Parathyroid adenoma (tissue), 2 donors: ENCODE measurements around the gene BMP6.

Source experiments
- H2AFZ ChIP-seq: fragments of 300-600 bp; sonication (generic); one replicate; pipeline ENCODE4 v1.7.0; 2017; ENCODE audit warnings: antibody characterized with exemption, mild to moderate bottlenecking
- H3K27ac ChIP-seq: fragments of 300-600 bp; sonication (generic); one replicate; pipeline ENCODE4 v1.7.0; 2017
- H3K27me3 ChIP-seq: fragments of 300-600 bp; sonication (generic); one replicate; pipeline ENCODE4 v1.7.0; 2017; ENCODE audit warnings: low read length; ENCODE audit not compliant: control insufficient read depth, insufficient read depth
- H3K36me3 ChIP-seq: fragments of 300-600 bp; sonication (generic); one replicate; pipeline ENCODE4 v1.7.0; 2017; ENCODE audit warnings: low read length; ENCODE audit not compliant: control insufficient read depth, insufficient read depth
- H3K4me1 ChIP-seq: fragments of 300-600 bp; sonication (generic); one replicate; pipeline ENCODE4 v1.7.0; 2017; ENCODE audit warnings: control low read depth
- H3K4me2 ChIP-seq: fragments of 300-600 bp; sonication (generic); one replicate; pipeline ENCODE4 v1.7.0; 2017; ENCODE audit warnings: low read length
- H3K4me3 ChIP-seq: fragments of 300-600 bp; sonication (generic); one replicate; pipeline ENCODE4 v1.7.0; 2017; ENCODE audit warnings: low read depth, low read length
- H3K79me2 ChIP-seq: fragments of 300-600 bp; sonication (generic); one replicate; pipeline ENCODE4 v1.7.0; 2017; ENCODE audit warnings: control low read depth
- H3K9ac ChIP-seq: fragments of 300-600 bp; sonication (generic); one replicate; pipeline ENCODE4 v1.7.0; 2017; ENCODE audit warnings: mild to moderate bottlenecking
- H3K9me3 ChIP-seq: fragments of 300-600 bp; sonication (generic); one replicate; pipeline ENCODE4 v1.7.0; 2017; ENCODE audit warnings: low read length; ENCODE audit not compliant: control insufficient read depth
- CTCF ChIP-seq: fragments of 300-600 bp; sonication (generic); IDR thresholded peaks from one replicate; pipeline ENCODE4 v1.7.0; 2017; ENCODE audit warnings: antibody characterized with exemption, mild to moderate bottlenecking
- donor health status: primary hyperparathyroidism.

Gene BMP6

GRCh38 chr6:7833751-7834070 lies 107.8 kb downstream of the BMP6 start:
- Histone ChIP-seq H2AFZ (no peak overlapping the region), H3K4me3 (no peak overlapping the region), H3K9me3 (no peaks in the 10 kb centered on the region), H3K36me3 (no peaks in the 10 kb centered on the region), H3K79me2 (no peaks in the 10 kb centered on the region), H3K9ac (no peak overlapping the region), H3K27me3 (no peaks in the 10 kb centered on the region), H3K4me2 (no peak overlapping the region), H3K4me1 (no peaks in the 10 kb centered on the region), H3K27ac (no peak overlapping the region)
- no peak for TF ChIP-seq CTCF

GRCh38 chr6:7836371-7837026 lies 110.6 kb downstream of the BMP6 start:
- no peak overlapping the region for H3K4me2 ChIP-seq
- H3K79me2 ChIP-seq: no peaks in the 10 kb centered on the region
- H3K9me3 ChIP-seq: no peaks in the 10 kb centered on the region
- no peak for TF ChIP-seq CTCF
- H2AFZ ChIP-seq: no peak overlapping the region
- H3K27me3 ChIP-seq: no peaks in the 10 kb centered on the region
- H3K9ac ChIP-seq: no peak overlapping the region
- no peak overlapping the region for H3K4me3 ChIP-seq
- H3K36me3 ChIP-seq: no peaks in the 10 kb centered on the region
- no peak overlapping the region for H3K27ac ChIP-seq
- H3K4me1 ChIP-seq: no peaks in the 10 kb centered on the region

- Histone ChIP-seq H3K4me2 (no peak overlapping the region), H2AFZ (no peak overlapping the region), H3K36me3 (no peaks in the 10 kb centered on the region), H3K79me2 (no peaks in the 10 kb centered on the region), H3K27me3 (no peaks in the 10 kb centered on the region), H3K4me3 (no peak overlapping the region), H3K4me1 (no peaks in the 10 kb centered on the region), H3K9me3 (no peaks in the 10 kb centered on the region), H3K27ac (no peak overlapping the region), H3K9ac (no peak overlapping the region)
- TF ChIP-seq CTCF: no peak
These were observed 116.0 kb downstream of the BMP6 start for GRCh38 chr6:7841781-7842468.

GRCh38 chr6:7846966-7847818 lies 121.3 kb downstream of the BMP6 start:
- no peaks in the 10 kb centered on the region for H3K36me3 ChIP-seq
- no peak overlapping the region for H3K27ac ChIP-seq
- no peaks in the 10 kb centered on the region for H3K79me2 ChIP-seq
- H3K27me3 ChIP-seq: no peaks in the 10 kb centered on the region
- TF ChIP-seq CTCF: no peak
- H3K9me3 ChIP-seq: no peaks in the 10 kb centered on the region
- no peak overlapping the region for H2AFZ ChIP-seq
- no peak overlapping the region for H3K9ac ChIP-seq
- no peaks in the 10 kb centered on the region for H3K4me1 ChIP-seq
- H3K4me3 ChIP-seq: no peak overlapping the region
- no peak overlapping the region for H3K4me2 ChIP-seq
